Activated T-cell treated with anti-CD3 and anti-CD28 coated beads for 24 hours (primary cell): ENCODE data around the gene TMEM213.

Experiments used
- DNase-seq: peaks from one replicate; pipeline ENCODE4 v3.0.0-alpha.2; 2020; ENCODE audit warnings: low read depth

Gene TMEM213

DNA sequence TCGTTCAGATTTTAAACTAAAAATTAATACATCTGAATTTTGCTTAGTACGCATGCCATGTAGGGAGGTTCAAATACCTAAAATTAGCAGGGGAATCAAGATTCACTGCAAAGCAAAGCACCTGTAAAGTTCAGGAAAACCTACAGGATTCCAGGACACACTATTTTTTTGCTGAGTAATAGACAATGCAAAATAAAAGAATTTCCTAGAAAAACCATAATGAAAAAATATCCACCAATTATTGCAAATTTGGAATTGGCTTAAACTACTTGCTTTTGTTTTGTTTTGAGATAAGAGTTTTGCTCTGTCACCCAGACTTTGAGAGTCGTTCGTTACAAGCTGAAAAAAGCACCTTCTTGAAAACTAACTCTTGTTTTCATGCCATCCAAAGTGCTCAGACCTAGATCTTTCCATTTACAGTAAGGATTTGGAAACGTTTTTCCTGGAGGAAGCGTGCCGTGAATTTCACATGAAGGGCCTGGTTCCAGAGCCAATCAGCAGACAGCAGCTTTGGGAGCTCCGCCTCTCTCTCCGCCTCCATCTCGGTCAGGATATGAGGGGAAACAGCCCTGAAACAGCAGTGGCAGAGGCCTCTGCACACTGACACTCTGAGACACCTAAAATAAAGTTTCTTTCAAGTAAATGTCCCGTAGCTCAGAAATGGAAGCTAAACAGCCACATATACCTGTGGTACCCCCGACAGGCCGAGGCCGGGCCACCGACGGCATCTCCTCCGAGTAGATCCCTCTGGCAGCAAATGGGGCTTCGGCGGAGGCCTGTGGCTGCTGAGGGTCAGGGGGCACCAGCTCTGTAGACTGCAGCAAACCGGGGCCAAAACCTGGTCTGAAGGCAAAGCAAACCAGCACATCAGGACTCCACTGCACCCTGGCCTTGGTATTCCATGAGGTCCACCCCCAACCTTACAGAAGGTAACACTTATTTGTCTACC lies 46.1 kb downstream of the TMEM213 start:
- no peak for DNase-seq

DNA sequence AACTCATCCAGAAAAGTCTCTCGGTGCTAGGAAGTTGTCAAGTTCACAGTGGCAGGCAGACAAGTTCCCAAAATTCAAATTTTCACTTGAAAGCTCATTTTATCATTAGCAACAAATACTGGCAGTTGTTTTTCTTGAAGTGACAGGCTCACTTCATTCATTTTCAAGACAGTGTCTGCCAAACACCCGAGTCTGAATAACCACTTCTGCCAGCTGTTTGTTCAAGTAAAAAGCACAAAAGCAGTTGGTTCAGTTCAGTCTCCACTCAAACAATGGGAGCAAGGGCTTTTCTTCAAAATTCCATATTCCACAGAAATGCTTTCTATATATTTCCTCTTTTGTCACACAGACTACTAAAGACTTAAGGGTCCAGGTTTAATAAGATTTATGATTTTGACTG lies 47.9 kb downstream of the TMEM213 start:
- DNase-seq = no peak

DNA sequence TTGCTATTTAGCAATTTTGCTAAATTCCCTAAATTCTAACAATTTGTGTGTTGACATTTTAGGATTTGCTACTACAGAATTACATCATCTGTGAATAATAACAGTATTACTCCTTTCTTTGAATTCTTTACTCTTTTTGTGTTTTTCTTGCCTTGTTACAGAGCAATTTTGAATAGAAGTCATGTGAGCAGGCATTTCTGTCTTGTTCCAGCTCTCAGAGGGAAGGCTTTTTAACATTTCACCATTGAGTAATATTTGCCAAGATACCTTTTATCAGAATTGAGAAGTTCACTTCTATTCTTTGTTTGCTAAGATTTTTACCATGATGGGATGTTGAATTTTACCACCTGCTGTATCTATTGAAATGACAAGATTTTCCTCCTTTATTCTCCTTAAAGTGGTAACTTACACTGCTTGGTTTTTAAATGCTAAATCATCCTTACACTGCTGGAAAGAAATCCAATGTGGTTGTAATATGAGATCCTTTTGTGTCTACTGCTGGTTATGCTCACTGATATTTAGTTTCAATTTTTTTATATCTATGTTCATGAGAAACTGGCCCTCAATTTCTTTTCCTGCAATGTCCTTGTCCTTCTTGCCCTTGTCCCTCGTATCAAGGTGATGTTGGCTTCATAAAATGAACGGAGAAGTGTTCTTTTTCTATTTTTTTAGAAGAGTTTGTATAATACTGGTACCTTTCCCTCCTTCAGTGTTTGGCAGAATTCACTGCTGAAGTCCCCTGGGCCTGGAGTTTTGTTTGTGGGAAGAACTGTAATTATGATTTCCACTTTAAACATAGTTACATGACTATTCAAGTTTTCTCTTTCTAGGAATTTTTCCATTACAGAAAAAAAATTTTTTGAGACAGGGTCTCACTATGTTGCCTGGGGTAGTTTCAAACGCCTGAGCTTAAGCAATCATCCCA lies 50.5 kb downstream of the TMEM213 start:
- no peak for DNase-seq

DNA sequence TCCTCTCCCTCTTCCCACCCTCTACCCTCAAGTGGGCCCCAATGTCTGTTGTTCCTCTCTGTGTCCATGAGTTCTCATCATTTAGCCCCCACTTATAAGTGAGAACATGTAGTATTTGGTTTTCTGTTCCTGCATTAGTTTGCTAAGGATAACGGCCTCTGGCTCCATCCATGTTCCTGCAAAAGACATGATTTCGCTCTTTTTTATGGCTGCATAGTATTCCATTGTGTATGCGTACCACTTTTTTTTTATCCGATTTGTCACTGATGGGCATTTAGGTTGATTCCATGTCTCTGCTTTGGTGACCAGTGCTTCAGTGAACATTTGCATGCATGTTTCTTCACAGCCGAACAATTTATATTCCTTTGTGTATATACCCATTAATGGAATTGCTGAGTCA lies 51.9 kb downstream of the TMEM213 start:
- no peak for DNase-seq

DNA sequence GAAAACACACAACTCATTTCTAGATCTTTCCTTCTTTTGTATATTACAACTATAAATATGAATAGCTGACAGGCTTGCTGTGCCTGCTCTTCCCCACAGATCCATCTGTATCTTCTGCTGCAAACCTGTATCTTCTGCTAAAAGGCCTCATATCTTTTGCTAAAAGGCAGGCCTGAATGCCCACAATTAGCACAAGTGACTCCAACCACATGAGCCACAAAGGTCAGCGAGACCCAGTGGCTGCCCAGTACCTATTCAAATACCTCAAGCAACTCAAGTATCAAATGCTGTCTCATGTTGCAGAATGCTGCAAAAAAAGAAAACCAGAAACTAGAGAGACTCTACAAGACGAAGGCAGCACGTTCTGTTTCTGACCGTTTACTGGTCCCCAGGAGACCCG lies 54.7 kb downstream of the TMEM213 start:
- no peak for DNase-seq

DNA sequence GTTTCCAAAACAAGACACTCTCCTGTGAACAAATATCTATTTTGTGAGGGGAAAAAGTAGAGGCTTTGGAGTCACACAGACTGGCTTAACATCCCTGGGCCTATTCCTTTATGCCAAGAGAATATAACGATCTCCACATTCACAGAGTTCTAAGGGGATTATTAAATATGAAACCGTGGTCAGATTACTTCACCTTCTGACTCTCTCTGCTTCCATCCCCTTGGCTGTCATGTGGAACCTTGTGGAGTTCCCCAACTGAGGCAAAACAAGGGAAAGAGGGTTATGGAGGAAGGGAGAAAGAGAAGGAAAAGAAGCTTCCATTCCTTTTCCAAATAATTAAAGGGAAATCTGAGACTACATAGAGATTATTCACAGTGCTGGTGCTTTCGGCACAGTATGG lies 55.7 kb downstream of the TMEM213 start:
- DNase-seq = no peak

DNA sequence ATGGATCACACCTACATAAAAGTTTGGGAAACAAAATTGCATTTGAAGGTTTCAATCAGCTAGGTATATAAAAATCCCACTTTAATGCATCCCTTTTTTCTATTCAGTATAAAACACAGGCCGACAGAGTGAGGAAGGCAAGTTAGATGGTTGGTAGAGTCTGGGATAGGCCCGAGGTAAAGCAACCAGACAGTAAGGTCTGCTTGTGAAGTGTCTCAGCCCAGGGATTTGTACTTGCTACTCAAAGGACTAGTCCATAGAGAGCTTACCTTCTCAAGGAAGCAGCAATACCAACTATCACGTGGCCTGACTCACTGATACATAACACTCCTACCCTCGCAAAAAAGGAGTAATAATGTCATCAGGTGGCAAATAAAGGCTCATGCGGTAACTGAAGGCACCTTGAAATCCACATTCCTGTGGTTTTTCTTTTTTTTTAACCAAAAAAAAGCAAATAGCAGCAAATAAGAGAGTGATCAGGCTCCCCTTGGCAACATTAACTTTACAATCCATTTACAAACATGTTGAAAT lies 56.4 kb downstream of the TMEM213 start:
- no peak for DNase-seq

DNA sequence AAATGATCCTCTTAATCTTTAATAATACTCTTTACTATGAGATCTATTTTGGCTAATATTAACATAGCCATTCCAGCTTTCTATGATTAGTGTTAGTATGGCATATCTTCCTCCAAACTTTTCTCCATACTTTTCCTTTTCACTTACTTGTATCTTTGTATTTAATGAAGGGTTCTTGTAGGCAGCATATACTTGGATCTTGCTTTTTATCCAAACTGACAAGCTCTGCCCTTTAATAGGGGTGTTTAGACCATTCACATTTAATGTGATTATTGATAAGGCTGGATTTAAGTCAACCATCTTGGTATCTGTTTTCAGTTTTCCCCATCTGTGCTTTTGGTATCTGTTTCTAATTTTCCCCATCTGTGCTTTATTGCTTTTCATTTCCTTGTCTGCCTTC lies 59.9 kb downstream of the TMEM213 start:
- DNase-seq = no peak

DNA sequence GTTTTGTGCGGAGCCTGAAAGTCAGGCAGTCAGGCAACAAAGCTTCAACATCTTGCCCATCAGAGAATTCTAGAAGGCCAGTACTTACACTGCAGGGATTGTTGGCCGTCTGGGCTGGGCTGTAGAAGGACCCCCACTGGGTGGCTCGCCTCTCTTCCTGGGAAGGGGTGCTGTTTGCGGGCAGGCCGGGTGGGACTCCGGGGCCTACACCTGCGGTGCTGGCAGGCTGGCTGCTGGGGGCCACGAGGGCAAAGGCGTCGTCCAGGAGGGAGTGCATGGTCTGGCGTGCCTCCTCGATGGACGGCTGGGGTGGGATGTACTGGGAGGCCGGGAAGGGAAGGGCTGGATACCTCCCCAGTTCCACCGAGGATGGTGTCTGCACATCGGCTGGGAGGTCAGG lies 63.3 kb downstream of the TMEM213 start:
- DNase-seq = no peak

DNA sequence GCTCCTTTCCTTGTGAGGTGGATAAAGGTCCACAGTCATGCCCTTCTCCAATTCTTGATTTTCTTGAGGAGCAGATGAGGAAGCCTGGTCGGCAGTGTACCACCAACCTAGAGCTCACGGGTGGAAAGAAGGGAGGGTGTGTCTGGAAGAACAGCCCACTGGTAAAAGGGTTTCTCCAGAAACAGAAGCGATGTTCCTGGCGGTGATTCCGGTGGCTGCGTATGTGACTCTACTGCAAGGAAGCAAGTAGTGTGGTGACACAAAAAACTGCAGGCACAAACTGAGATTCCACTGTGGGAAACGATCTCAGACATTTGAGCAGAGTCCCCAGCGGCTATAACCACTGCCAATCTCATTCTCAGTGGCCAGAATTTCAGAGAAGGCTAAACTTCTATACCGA lies 66.1 kb downstream of the TMEM213 start:
- DNase-seq = no peak

DNA sequence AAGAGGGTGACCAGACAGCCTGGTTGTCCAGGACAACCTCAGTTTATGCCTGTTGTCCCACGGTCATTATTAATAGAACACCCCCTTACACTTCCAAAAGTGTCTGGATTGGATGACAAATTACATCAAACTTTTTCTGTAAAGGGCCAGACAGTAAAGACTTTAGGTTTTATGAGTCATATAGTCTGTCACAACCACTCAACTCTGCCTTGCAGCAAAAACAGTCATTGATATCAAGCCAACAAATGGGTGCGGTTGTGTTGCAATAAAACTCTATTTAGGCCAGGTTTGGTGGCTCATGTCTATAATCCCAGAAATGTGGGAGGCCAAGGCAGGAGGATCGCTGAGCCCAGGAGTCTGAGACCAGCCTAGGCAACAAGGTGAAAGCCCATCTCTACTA lies 66.9 kb downstream of the TMEM213 start:
- no peak for DNase-seq

DNA sequence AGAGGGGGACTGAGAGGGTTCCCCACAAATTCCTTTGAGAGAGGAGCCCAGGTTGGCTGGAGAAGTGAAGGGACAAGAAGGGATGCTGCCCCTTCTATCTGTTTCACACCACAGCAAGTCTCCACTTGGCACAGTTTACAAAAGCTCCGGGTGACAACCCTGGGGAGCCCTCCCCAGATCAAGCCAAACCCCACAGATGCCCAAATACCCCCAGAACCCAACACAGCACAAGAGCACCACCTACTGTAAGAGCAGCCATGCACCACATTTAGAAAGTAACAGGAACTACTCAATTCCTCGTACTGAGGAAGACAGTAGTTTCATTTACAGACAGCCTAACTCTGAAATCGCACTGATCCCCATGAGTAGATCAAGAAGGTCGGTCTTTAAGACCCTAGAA lies 68.0 kb downstream of the TMEM213 start:
- DNase-seq = no peak

DNA sequence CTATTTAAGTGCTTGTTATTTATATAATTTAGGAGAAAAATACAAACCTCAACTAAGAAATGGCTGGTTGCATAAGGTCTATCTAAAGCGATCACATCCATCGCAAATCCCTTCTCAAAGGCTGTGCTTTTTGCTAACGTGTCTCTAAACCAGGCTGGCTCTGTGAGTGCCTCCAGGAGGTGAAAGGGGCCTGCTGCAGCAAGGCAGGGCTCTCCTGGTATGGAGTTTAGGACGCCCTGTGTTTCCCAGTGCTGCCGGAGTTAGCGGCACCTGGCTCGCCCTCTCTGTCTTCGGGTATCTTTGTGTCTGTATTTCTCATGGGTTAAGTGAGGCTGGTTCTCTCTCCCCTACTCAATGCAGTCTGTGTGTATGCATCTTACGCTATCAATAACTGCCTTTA lies 68.6 kb downstream of the TMEM213 start:
- DNase-seq = no peak

DNA sequence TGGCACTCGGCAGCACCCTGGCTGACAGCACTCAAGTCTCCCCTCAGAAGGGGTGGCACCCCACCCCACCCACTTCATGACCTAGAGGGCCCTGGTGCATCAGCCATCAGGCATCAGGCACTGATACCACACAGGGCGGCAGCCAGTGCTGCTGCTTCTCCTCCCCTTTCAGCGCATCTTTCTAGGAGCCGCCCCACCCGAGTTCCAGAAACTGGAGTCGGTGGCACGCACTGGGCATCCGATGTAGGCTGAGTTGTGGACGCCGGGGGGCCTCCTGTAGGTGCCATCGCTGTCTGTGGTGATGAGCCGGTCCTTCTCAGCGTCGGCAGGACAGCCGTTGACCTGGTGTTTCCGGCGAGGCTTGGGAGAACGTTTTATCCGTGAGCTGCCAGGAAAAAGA lies 70.0 kb downstream of the TMEM213 start:
- no peak for DNase-seq

DNA sequence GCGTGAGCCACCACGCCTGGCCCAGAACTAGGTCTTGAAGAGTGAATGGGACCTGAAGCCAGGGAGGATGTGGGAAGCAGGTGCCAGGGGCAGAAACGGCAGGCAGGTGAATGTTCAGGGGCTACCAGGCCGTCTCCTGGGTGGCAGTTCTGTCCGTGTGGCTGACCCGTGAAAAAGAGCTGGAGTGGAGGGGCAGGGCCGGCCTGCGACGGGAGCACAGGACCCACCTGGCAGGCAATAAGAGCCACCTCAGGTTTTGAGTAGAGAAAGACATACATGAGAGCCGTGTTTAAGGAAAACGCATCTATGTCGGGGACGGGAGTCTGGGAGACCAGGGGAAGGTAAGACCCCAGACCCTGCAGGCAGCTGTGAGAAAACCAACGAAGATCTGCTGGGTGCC lies 70.9 kb downstream of the TMEM213 start:
- DNase-seq = no peak

DNA sequence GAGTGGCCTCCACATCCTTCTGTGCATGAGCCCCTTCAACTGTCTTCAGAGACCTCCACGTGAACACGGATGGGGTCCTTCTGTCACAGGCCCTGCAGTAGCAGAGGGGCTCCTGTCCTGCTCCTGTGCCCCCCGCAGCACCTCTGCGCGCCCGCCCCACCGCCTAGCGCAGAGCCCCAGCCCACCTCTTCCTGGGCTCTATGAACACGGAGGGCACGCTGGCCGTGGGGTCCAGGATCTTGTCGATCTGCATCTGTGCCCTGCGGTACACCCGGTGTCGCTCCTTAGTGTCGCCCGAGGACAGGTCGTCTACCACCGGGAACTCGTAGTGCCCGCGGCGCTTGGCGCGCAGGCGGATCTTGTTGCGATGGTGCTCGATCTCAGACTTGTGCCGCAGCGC lies 71.6 kb downstream of the TMEM213 start:
- DNase-seq = no peak

DNA sequence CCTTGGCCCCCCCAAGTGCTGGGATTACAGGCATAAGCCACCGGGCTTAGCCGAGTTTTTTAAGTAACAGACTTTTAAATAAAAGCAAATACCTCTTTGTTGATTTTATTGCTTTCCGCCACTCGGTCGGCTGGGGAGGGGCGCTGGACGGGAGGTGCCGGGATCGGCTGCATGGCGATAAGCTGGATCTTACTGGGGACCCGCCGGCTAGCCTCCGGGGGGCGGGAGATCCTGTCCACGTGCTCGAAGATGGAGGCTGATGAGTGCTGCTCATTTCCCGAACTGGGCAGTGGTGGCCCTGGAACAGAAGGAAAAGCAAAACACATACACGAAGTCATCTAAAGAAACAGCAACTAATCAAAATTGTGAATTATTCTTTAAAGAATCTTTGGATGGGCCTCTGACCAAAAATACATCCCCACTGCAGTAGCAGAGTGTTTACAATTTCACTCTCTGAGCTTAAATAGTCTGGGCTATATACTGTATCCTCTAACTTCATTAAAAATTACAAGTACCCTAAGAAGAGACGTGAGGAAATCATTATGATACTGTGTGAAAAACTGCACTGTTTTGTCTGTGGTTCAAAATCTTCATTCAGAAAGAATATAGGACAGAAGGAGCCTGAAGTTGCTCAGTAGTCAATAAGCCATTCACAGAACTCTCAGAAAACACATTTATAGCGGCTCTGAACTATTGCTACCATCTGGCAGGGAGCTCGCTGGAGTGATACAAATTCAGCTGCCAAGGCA lies 73.4 kb downstream of the TMEM213 start:
- no peak for DNase-seq

DNA sequence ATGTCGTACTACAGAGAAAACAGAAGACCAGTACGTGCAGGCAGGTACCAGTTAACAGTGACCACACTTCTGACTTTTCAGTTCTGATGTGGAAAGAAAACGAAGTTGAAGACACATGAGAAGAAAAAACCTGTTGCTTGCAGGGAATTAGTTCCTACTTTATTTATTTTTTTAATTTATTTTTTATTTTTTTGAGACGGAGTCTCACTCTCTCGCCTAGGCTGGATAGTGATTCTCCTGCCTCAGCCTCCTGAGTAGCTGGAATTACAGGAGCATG lies 74.0 kb downstream of the TMEM213 start:
- DNase-seq = no peak

DNA sequence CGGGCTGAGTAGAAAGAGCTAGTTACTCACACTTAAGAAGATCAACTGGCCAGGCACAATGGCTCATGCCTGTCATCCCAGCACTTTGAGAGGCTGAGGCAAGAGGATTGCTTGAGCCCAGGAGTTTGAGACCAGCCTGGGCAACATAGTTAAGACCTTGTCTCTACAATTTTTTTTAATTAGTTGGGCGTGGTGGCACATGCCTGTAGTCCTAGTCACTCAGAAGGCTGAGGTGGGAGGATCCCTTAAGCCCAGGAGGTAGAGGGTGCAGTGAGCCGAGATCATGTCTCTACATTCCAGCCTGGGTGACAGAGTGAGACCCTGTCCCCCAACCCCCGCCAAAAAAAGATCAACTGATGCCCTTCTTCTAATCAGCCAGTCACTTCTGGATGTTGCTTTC lies 74.8 kb downstream of the TMEM213 start:
- DNase-seq = no peak

DNA sequence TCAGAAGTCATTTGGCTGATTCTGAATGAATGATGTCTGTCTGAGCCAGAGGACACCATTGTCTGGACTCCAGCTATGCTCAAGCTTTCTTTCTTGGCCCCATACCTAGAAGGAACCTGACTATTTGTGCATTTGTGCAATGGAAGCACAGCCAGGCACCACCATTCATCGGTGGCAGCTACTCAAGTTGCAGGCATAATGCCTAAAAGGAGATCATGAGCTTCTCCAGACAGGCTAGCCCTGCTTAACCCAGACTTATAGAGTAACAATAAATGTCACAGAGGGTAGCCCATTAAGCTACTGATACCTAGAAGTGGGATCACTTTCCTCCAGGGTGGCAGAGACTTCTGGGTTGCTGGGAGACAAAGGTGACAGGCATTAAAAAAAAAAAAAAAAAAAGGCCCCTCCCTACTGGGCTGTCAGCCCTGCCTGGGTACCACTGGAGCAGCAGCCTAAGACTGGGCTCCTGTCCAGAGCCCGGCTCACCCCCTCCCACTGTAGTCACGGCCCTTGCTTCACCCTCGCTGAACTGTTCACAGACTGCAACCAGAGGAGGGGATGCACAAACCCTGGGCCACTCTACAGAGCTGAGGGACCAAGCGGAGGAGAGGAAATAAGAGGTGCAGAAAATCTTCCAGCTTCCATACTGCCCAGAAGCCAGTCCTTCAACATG lies 75.6 kb downstream of the TMEM213 start:
- no peak for DNase-seq

DNA sequence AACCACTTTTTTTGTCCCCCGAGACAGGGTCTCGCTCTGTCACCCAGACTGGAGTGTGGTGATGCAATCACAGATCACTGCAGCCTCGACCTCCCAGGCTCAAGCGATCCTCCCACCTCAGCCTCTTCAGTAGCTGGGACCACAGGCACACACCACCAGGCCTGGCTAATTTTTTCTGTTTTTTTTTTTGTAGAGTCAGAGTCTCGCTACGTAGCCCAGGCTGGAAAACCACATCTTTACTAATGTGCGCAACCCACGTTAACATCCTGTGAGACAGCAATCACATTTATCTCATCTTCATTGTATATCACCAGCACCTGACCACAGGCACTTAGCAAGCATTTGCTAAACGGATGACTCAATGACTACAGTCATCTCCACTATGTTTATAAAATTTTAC lies 78.0 kb downstream of the TMEM213 start:
- peak; percentile 59 for DNase-seq

DNA sequence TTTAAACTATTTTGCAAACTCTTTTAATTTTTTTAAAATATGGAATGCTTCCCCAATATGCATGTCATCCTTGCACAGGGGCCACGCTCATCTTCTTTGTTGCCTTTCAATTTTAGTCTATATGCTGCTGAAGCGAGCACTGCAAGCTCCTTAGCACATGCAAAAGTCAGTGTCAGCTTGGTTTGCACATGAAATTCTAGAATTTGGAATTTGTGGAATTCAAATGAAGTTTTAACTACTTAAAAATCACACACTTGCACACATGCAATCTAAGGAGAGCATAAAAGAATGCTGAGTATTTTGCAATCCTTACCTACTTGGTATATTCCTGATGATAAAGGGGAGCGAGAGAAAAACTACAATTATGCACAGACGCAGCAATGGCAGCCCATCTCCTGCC lies 78.5 kb downstream of the TMEM213 start:
- no peak for DNase-seq
